Mammary epithelial cell (primary cell): ENCODE measurements around the gene DZIP1L.

Experiments
- CTCF ChIP-seq, 2 donors: IDR thresholded peaks in 1 of 2; conservative IDR thresholded peaks in 1 of 2; 2 replicates each; pipeline ENCODE4 v1.5.1; 2011 to 2012; ENCODE audit warnings: inconsistent platforms in 2 of 2, low read length in 2 of 2, mild to moderate bottlenecking in 2 of 2, control low read depth in 1 of 2, low read depth in 1 of 2; ENCODE audit not compliant: insufficient read depth in 1 of 2; ENCODE audit errors: extremely low read depth in 1 of 2
- EZH2 ChIP-seq: IDR thresholded peaks from 2 replicates; pipeline ENCODE4 v1.6.1; 2012; ENCODE audit warnings: low read length, inconsistent platforms, borderline replicate concordance

- no peak for TF ChIP-seq CTCF (conservative IDR thresholded peaks at IDR 0.05 in 1 of 2, IDR thresholded peaks at IDR 0.05 in 1 of 2; ENCODE audit: extremely low read depth in 1 of 2, insufficient read depth in 1 of 2, low read depth in 1 of 2, low read length in 2 of 2)
- TF ChIP-seq EZH2, result no peak
Observed at GRCh38 chr3:138119423-138119766, 4.0 kb upstream of the DZIP1L start.
